A204.1 (cell line): ENCODE measurements around the gene RANBP17.
"Not testable (repeated sequence)": the region's sequence is repeated elsewhere in the genome, so short reads cannot be mapped to it uniquely, and the experiment has no call there.

Experiments used
- FAIRE-seq: peaks from 2 replicates; lab custom pipeline; 2012; peaks lifted over from hg19 to GRCh38; lab: Jason Lieb, UNC

The RANBP17 gene

GRCh38 chr5:170861917-170862766 lies at the start of gene RANBP17:
Gene RANBP17, plus strand, starts transcription at chr5:170862018.
- no peak for FAIRE-seq

- no peak for FAIRE-seq
These were observed 48.6 kb upstream of the RANBP17 start for GRCh38 chr5:170813231-170813630.

GRCh38 chr5:170817195-170817594 lies 44.6 kb upstream of the RANBP17 start:
- no peak for FAIRE-seq

GRCh38 chr5:170818232-170818631 lies 43.6 kb upstream of the RANBP17 start:
- no peak for FAIRE-seq

GRCh38 chr5:170819824-170820223 lies 42.0 kb upstream of the RANBP17 start:
- FAIRE-seq: no peak

GRCh38 chr5:170821257-170821800 lies 40.5 kb upstream of the RANBP17 start:
- FAIRE-seq: no peak

- no peak for FAIRE-seq
These were observed 35.7 kb upstream of the RANBP17 start for GRCh38 chr5:170826117-170826516.

- FAIRE-seq: no peak
These were observed 29.6 kb upstream of the RANBP17 start for GRCh38 chr5:170832241-170832640.

- FAIRE-seq: not testable (repeated sequence)
These were observed 27.8 kb upstream of the RANBP17 start for GRCh38 chr5:170833981-170834380.

GRCh38 chr5:170836226-170836625 lies 25.6 kb upstream of the RANBP17 start:
- no peak for FAIRE-seq

GRCh38 chr5:170843870-170844269 lies 17.9 kb upstream of the RANBP17 start:
- no peak for FAIRE-seq

- no peak for FAIRE-seq
These were observed 17.2 kb upstream of the RANBP17 start for GRCh38 chr5:170844651-170845050.

GRCh38 chr5:170846416-170846815 lies 15.4 kb upstream of the RANBP17 start:
- FAIRE-seq: no peak

GRCh38 chr5:170846846-170847245 lies 15.0 kb upstream of the RANBP17 start:
- FAIRE-seq: no peak

- FAIRE-seq: no peak
These were observed 13.8 kb upstream of the RANBP17 start for GRCh38 chr5:170848033-170848432.

- no peak for FAIRE-seq
These were observed 12.4 kb upstream of the RANBP17 start for GRCh38 chr5:170849374-170849773.

- FAIRE-seq: no peak
These were observed 7.3 kb upstream of the RANBP17 start for GRCh38 chr5:170854566-170854965.

- no peak for FAIRE-seq
These were observed 4.8 kb upstream of the RANBP17 start for GRCh38 chr5:170857066-170857465.

- FAIRE-seq: no peak
These were observed 1.4 kb upstream of the RANBP17 start for GRCh38 chr5:170860415-170860814.

- FAIRE-seq: no peak
These were observed 776 bp upstream of the RANBP17 start for GRCh38 chr5:170860818-170861666.

- FAIRE-seq: no peak
These were observed 226 bp upstream of the RANBP17 start for GRCh38 chr5:170861667-170861916.

GRCh38 chr5:170863646-170864045 lies 1.8 kb downstream of the RANBP17 start:
- FAIRE-seq: no peak

GRCh38 chr5:170865622-170866021 lies 3.8 kb downstream of the RANBP17 start:
- FAIRE-seq: no peak
